Kidney epithelial cell (primary cell): Measurements from ENCODE around the gene ZBBX. TPM values are rescaled to one million over a fixed set of nuclear protein-coding genes. Genes with fewer than 3 reads are reported as not detected.

Source experiments
- DNase-seq: peaks from one replicate; pipeline ENCODE4 v3.0.0-alpha.2; 2010; ENCODE audit warnings: low read depth
- H3K27me3 ChIP-seq: 2 replicates; pipeline ENCODE4 v1.6.0; 2011; ENCODE audit warnings: low read length; ENCODE audit not compliant: control insufficient read depth, insufficient read depth
- H3K36me3 ChIP-seq: 2 replicates; pipeline ENCODE4 v1.5.1; 2011; ENCODE audit warnings: low read length; ENCODE audit not compliant: control insufficient read depth, insufficient read depth
- H3K4me3 ChIP-seq: 2 replicates; pipeline ENCODE4 v1.5.1; 2011; ENCODE audit warnings: low read depth, mild to moderate bottlenecking, control low read depth, low read length
- CTCF ChIP-seq: IDR thresholded peaks from 2 replicates; pipeline ENCODE4 v1.5.1; 2011; ENCODE audit warnings: mild to moderate bottlenecking, moderate library complexity, low read length, control low read depth, inconsistent platforms; ENCODE audit not compliant: insufficient read depth, poor library complexity, severe bottlenecking
- total RNA-seq: library from RNA; depleted of rRNA; stranded (reverse); fragments of >200 nt; gene quantifications from 2 replicates; pipeline ENCODE4 v1.2.3, GENCODE V29; 2015

Gene ZBBX
- total RNA-seq, 1 donor from 2014 or later: 1.1 TPM

DNA sequence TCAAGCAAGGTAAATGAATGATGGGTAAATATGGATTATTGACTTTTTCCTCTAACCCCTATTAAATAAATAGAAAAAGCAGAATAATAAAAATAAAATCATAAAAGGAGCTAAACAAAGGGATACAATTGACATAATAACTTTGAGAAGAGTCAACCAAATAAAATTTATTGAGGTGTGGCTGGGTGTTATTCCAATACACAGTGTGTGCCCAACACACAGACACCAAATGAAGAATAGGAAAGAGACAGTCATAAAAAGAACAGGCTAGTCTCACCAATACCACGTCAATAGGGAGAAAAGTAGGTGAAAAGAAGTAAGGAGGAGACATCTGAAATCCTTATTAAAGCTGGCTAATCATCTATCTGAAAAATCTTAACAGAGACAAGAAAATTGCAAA, 127.1 kb downstream of the ZBBX start:
- no peaks in the 10 kb centered on the region for H3K36me3 ChIP-seq
- no peak for TF ChIP-seq CTCF
- H3K4me3 ChIP-seq: no peak overlapping the region
- no peak for DNase-seq
- H3K27me3 ChIP-seq: no peaks in the 10 kb centered on the region

GRCh38 chr3:167251678-167252077, 128.4 kb downstream of the ZBBX start:
- TF ChIP-seq CTCF: no peak
- Histone ChIP-seq H3K4me3 (no peak overlapping the region), H3K27me3 (no peaks in the 10 kb centered on the region), H3K36me3 (no peaks in the 10 kb centered on the region)
- DNase-seq: no peak

- Histone ChIP-seq H3K36me3 (no peaks in the 10 kb centered on the region), H3K27me3 (no peaks in the 10 kb centered on the region), H3K4me3 (no peak overlapping the region)
- no peak for TF ChIP-seq CTCF
- DNase-seq: no peak
Observed at GRCh38 chr3:167246252-167246651, 133.8 kb downstream of the ZBBX start.

- H3K4me3 ChIP-seq: no peak overlapping the region
- no peak for TF ChIP-seq CTCF
- no peaks in the 10 kb centered on the region for H3K27me3 ChIP-seq
- DNase-seq: no peak
- no peaks in the 10 kb centered on the region for H3K36me3 ChIP-seq
Observed at GRCh38 chr3:167241048-167241845, 138.8 kb downstream of the ZBBX start.

DNA sequence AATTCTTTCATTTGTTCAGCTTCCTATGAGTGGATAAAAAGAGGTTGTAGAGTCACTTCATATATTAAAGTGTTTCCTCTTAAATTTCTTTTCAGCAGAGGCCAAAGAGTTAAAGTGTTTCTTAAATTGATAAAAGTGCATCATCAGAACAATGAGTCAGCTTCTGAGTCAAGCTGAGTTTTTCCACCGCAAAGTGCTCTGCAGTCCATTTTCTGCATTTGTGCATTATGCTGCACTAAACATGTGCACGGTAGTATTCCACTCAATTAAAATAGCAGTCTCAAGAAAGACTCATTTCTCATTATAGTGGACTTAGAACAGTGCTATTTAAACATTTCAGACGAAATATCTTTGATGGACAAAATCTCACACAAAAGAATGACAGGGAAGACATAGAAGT, 152.0 kb downstream of the ZBBX start:
- DNase-seq: peak; percentile 10
- TF ChIP-seq CTCF: no peak
- no peaks in the 10 kb centered on the region for H3K36me3 ChIP-seq
- H3K27me3 ChIP-seq: no peaks in the 10 kb centered on the region
- H3K4me3 ChIP-seq: no peak overlapping the region

GRCh38 chr3:167225821-167226220, 154.3 kb downstream of the ZBBX start:
- no peak for TF ChIP-seq CTCF
- no peak for DNase-seq
- no peaks in the 10 kb centered on the region for H3K27me3 ChIP-seq
- no peaks in the 10 kb centered on the region for H3K36me3 ChIP-seq
- no peak overlapping the region for H3K4me3 ChIP-seq
